Endodermal cell (in vitro differentiated cells): ENCODE measurements around the gene TBL3. TPM values are rescaled to one million over a fixed set of nuclear protein-coding genes. Genes with fewer than 3 reads are reported as not detected.
"Not testable (repeated sequence)": the region's sequence is repeated elsewhere in the genome, so short reads cannot be mapped to it uniquely, and the experiment has no call there.

ENCODE experiments used
- DNase-seq: peaks from one replicate; pipeline ENCODE4 v3.0.0-alpha.2; 2017
- H3K27ac ChIP-seq: 2 replicates; pipeline ENCODE4 v1.5.1; 2013; ENCODE audit warnings: mild to moderate bottlenecking, low read depth, low read length, moderate library complexity
- H3K27me3 ChIP-seq: 2 replicates; pipeline ENCODE4 v1.6.1; 2013; ENCODE audit warnings: mild to moderate bottlenecking, low read length, moderate library complexity; ENCODE audit not compliant: insufficient read depth, control insufficient read depth, poor library complexity, severe bottlenecking
- H3K36me3 ChIP-seq: 2 replicates; pipeline ENCODE4 v1.7.0; 2013; ENCODE audit warnings: mild to moderate bottlenecking, low read length, moderate library complexity; ENCODE audit not compliant: control insufficient read depth, insufficient read depth
- H3K4me1 ChIP-seq: one replicate; pipeline ENCODE4 v1.7.0; 2013; ENCODE audit warnings: low read length; ENCODE audit not compliant: control insufficient read depth, insufficient read depth
- H3K4me3 ChIP-seq: 2 replicates; pipeline ENCODE4 v1.5.1; 2013; ENCODE audit warnings: mild to moderate bottlenecking, low read length, moderate library complexity
- H3K9ac ChIP-seq: 2 replicates; pipeline ENCODE4 v1.6.1; 2013; ENCODE audit warnings: mild to moderate bottlenecking, low read length, moderate library complexity; ENCODE audit not compliant: poor library complexity, severe bottlenecking; ENCODE audit errors: extremely low read depth
- H3K9me3 ChIP-seq: 2 replicates; pipeline ENCODE4 v1.6.1; 2013; ENCODE audit warnings: mild to moderate bottlenecking, low read length, moderate library complexity; ENCODE audit not compliant: control insufficient read depth
- H3K27ac Mint-ChIP-seq: 2 replicates; pipeline ENCODE4 v1.8.0; 2020; ENCODE audit warnings: mixed read lengths
- H3K27me3 Mint-ChIP-seq: 2 replicates; pipeline ENCODE4 v1.8.0; 2021; ENCODE audit warnings: mild to moderate bottlenecking, mixed read lengths; ENCODE audit not compliant: insufficient read depth
- H3K36me3 Mint-ChIP-seq: 2 replicates; pipeline ENCODE4 v1.8.0; 2020; ENCODE audit warnings: low read depth, mixed read lengths
- H3K4me1 Mint-ChIP-seq: 2 replicates; pipeline ENCODE4 v1.8.0; 2020; ENCODE audit warnings: mixed read lengths
- H3K4me3 Mint-ChIP-seq: 2 replicates; pipeline ENCODE4 v1.8.0; 2020; ENCODE audit warnings: mild to moderate bottlenecking, moderate library complexity, mixed read lengths
- H3K9me3 Mint-ChIP-seq: 2 replicates; pipeline ENCODE4 v1.8.0; 2020; ENCODE audit warnings: mild to moderate bottlenecking, mixed read lengths
- WGBS, 2 experiments: methylation state at CpG; one replicate each; pipeline versions ENCODE4 v1.1.5 to v1.1.7; 2013; ENCODE audit warnings: missing lambda C conversion rate in 2 of 2, mixed read lengths in 1 of 2; ENCODE audit not compliant: insufficient coverage in 1 of 2, insufficient read length in 1 of 2; 5-methylcytosine and 5-hydroxymethylcytosine counted together
- total RNA-seq, 2 donors: library from RNA; stranded (reverse); fragmentation: NEBNext Ultra II Directional in 1 of 2; extraction: Animal tissue kit (Norgen Biotek cat#: 25700) in 1 of 2; gene quantifications; 2 replicates in 1 of 2; 3 replicates in 1 of 2; pipeline ENCODE4 v1.2.1, GENCODE V29; 2021
- TF ChIP-seq, protein P1 (sequence below): fragments of 200-600 bp; sonication (generic); conservative IDR thresholded peaks from 2 replicates; pipeline ENCODE4 v1.5.0; 2021; ENCODE audit warnings: antibody characterized with exemption, mild to moderate bottlenecking

The TBL3 gene
- total RNA-seq, 2 donors from 2014 or later: 43.4 to 49.7 TPM

DNA sequence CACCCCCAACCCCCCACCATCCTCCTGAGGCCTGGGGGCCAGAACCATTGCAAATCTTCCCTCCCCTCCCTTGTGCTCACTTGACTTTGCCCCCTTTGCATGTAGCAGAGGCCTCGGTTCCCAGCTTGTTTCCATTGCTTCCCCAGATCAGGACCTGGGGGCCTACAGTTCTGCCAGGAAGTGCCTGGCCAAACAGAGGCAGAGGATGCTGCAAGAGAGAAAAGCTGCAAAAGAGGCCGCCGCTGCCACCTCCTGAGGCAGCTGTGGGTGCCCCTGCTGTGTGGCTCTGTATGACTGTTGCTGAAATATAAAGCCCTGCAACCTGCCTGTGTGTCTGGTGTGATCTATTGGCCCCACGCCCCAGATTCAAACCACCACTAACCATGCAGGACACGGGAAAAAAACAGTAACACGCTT lies 10.2 kb upstream of the TBL3 start:
- Histone ChIP-seq H3K9ac (no peak overlapping the region), H3K27ac (no peak overlapping the region), H3K9me3 (no peaks in the 10 kb centered on the region), H3K4me1 (peaks cover 2% of the 10 kb centered on the region), H3K4me3 (no peak overlapping the region), H3K27me3 (no peaks in the 10 kb centered on the region), H3K36me3 (peaks cover 24% of the 10 kb centered on the region)
- WGBS, 2 experiments: 71 to 78% methylated on average over 1 to 6 of the region's 6 CpGs
- Mint-ChIP-seq H3K36me3 (peaks cover 33% of the 10 kb centered on the region), H3K9me3 (peaks cover 5% of the 10 kb centered on the region), H3K4me1 (peaks cover 35% of the 10 kb centered on the region), H3K27ac (peak overlapping the region; percentile 66), H3K4me3 (peak overlapping the region; percentile 93), H3K27me3 (peaks cover 16% of the 10 kb centered on the region)
- TF ChIP-seq, protein P1, sequence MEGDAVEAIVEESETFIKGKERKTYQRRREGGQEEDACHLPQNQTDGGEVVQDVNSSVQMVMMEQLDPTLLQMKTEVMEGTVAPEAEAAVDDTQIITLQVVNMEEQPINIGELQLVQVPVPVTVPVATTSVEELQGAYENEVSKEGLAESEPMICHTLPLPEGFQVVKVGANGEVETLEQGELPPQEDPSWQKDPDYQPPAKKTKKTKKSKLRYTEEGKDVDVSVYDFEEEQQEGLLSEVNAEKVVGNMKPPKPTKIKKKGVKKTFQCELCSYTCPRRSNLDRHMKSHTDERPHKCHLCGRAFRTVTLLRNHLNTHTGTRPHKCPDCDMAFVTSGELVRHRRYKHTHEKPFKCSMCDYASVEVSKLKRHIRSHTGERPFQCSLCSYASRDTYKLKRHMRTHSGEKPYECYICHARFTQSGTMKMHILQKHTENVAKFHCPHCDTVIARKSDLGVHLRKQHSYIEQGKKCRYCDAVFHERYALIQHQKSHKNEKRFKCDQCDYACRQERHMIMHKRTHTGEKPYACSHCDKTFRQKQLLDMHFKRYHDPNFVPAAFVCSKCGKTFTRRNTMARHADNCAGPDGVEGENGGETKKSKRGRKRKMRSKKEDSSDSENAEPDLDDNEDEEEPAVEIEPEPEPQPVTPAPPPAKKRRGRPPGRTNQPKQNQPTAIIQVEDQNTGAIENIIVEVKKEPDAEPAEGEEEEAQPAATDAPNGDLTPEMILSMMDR: no peak
- DNase-seq: peak; percentile 73

DNA sequence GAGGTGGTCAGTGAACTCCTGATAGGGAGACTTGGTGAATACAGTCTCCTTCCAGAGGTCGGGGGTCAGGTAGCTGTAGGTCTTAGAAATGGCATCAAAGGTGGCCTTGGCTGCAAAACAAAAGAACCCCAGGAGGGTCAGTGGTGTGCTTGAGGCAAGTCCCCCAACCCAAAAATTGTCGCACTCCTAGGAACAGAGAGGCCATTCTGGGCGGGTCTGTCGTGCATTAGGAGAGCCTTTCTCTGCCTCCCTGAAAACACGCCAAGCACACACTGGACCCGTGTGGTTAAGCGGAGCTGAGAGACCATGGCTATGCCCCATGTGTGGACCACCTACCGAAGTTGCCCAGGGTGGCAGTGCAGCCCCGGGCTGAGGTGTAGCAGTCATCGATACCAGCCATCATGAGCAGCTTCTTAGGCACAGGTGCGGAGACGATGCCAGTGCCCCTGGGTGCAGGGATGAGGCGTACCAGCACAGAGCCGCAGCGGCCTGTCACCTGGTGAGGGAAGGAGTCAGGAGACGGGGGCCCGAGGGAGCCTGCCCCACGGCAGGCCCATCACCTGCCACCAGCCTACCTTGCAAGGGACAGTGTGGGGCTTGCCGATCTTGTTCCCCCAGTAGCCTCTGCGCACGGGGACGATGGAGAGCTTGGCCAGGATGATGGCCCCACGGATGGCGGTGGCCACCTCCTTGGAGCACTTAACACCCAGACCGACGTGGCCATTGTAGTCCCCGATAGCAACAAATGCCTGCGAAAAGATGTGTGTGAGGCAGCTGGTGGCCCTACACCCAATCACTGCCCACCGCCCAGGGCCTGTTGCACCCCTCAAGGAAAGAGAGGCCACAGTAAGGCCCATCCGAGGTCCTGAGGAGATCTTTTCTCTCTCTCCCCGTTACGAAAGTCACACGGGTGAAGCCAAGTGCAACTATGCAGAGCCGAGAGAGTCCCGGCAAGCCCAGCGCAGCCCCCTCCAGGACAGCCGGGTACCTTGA lies 9.4 kb upstream of the TBL3 start:
- WGBS, 2 experiments: 83 to 89% methylated on average over 4 to 37 of the region's 37 CpGs

DNA sequence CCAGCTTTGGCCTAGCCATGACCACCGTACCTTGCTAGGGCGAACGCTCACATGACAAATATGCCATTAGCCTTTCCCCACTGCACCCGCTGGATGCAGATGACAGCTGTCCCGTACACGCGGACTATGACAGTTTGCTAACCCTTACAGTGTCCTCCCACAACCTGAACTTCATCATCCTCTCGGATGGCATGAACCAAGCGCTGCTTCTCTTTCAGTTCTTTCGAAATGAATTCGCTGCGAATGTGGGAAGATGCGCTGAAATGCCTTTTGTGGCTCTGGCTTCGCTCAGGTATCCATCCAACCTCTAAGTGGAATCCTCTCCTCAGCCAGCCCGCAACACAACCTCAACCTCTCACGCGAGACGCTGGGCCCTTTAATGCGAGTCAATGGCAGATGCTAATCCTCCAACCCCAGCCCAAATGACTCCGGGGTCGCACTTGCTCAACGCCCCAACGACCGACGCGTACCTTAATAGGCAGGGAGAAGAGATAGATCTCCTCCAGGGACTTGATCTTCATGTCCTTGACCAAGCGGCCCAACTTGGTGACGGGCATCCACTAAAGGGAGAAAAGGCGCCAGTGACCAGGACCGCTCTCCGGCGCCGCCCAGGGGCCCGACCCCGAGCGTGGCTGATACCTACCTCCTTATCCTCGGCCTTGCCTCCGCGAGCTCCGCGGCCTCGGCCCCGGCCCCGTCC lies 7.9 kb upstream of the TBL3 start:
- H3K4me3 Mint-ChIP-seq: peak overlapping the region; percentile 93
- no peaks in the 10 kb centered on the region for H3K9me3 Mint-ChIP-seq
- DNase-seq: no peak
- TF ChIP-seq, protein P1: peak; percentile 24
- H3K27me3 ChIP-seq: no peaks in the 10 kb centered on the region
- H3K36me3 Mint-ChIP-seq: peaks cover 33% of the 10 kb centered on the region
- peaks cover 3% of the 10 kb centered on the region for H3K27me3 Mint-ChIP-seq
- peak overlapping the region; percentile 93 for H3K4me3 ChIP-seq
- peak overlapping the region; percentile 96 for H3K9ac ChIP-seq
- peaks cover 35% of the 10 kb centered on the region for H3K4me1 Mint-ChIP-seq
- H3K27ac ChIP-seq: peak overlapping the region; percentile 92
- peak overlapping the region; percentile 83 for H3K27ac Mint-ChIP-seq
- peaks cover 2% of the 10 kb centered on the region for H3K4me1 ChIP-seq
- H3K36me3 ChIP-seq: peaks cover 24% of the 10 kb centered on the region
- WGBS, 2 experiments: 2 to 4% methylated on average over 14 to 36 of the region's 44 CpGs
- H3K9me3 ChIP-seq: no peaks in the 10 kb centered on the region

More for the DNA sequence above, 9.4 kb upstream of the TBL3 start:
- not testable (repeated sequence) for H3K4me1 ChIP-seq, H3K27me3 Mint-ChIP-seq, H3K27me3 ChIP-seq, H3K27ac ChIP-seq, DNase-seq, H3K9me3 ChIP-seq, H3K9me3 Mint-ChIP-seq
- peak overlapping the region; percentile 93 for H3K4me3 Mint-ChIP-seq
- H3K27ac Mint-ChIP-seq: peak overlapping the region; percentile 83
- H3K4me1 Mint-ChIP-seq: peaks cover 35% of the 10 kb centered on the region
- peaks cover 33% of the 10 kb centered on the region for H3K36me3 Mint-ChIP-seq
- Histone ChIP-seq H3K4me3 (peak overlapping the region; percentile 93), H3K36me3 (peaks cover 24% of the 10 kb centered on the region), H3K9ac (peak overlapping the region; percentile 96)
